Duodenal mucosa (tissue), 2 donors: ENCODE measurements around the gene GLS.
"Not testable (repeated sequence)": the region's sequence is repeated elsewhere in the genome, so short reads cannot be mapped to it uniquely, and the experiment has no call there.

Source experiments
- H3K27ac ChIP-seq: one replicate; pipeline ENCODE4 v1.7.0; 2013; ENCODE audit warnings: low read depth, low read length
- H3K27me3 ChIP-seq, 2 donors: one replicate each; pipeline ENCODE4 v1.7.0; 2013; ENCODE audit warnings: low read length in 2 of 2, control low read depth in 1 of 2; ENCODE audit not compliant: insufficient read depth in 2 of 2, control insufficient read depth in 1 of 2
- H3K36me3 ChIP-seq, 2 donors: one replicate each; pipeline ENCODE4 v1.7.0; 2013; ENCODE audit warnings: low read length in 2 of 2, control low read depth in 1 of 2; ENCODE audit not compliant: insufficient read depth in 2 of 2, control insufficient read depth in 1 of 2
- H3K4me1 ChIP-seq, 2 donors: one replicate each; pipeline ENCODE4 v1.7.0; 2013; ENCODE audit warnings: low read length in 2 of 2, control low read depth in 1 of 2; ENCODE audit not compliant: insufficient read depth in 2 of 2, control insufficient read depth in 1 of 2
- H3K4me3 ChIP-seq, 2 donors: one replicate each; pipeline ENCODE4 v1.7.0; 2013; ENCODE audit warnings: low read length in 2 of 2, low read depth in 1 of 2
- H3K9ac ChIP-seq, 2 donors: one replicate each; pipeline ENCODE4 v1.7.0; 2013; ENCODE audit warnings: low read length in 2 of 2, low read depth in 1 of 2
- H3K9me3 ChIP-seq, 2 donors: one replicate each; pipeline ENCODE4 v1.7.0; 2013; ENCODE audit warnings: low read length in 2 of 2, control low read depth in 1 of 2; ENCODE audit not compliant: control insufficient read depth in 1 of 2

GLS gene

GRCh38 chr2:190842606-190843104, 38.0 kb upstream of the GLS start:
- no peak overlapping the region for H3K27ac ChIP-seq
- no peaks in the 10 kb centered on the region for H3K36me3 ChIP-seq
- H3K4me3 ChIP-seq, result no peak overlapping the region
- H3K27me3 ChIP-seq, result no peaks in the 10 kb centered on the region
- H3K9me3 ChIP-seq, result no peaks in the 10 kb centered on the region
- H3K9ac ChIP-seq, result no peak overlapping the region
- peaks cover 21 to 22% of the 10 kb centered on the region in 2 donors for H3K4me1 ChIP-seq

DNA sequence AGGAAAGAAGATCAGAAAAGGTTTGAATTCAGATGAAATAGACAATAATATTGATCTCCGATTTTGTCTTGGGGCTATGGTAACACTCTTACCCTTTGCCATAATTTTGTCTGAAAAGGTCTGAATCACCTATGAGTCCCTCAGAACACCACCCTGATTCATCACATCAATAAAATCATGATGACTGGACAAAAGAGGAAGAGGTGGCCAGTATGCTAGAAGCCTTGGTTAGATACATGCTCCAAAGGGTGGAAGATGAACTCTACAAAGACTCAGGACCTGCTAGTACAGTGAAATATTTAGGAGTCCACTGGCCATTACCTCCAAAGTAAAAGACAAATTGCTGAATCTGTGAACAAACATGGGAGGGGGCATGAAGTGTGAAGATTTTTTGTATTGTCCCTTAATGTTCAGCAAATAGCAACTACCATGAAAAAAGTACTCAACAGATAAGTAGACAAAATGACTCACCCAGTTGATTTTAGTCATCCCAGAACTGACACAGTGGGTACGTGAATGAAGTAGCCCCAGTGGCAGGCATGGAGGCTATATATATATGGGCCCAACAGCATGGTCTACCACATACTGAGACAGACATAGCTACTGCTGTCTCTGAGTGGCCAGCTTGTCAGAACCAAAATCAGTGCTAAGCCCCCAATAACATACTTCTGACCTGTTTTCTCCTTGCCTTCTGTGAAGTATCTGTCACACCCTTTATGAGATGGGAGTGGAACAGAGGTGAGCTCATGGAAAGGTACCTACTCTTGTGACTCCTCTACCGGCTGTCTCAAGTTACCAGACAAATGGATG, 36.5 kb upstream of the GLS start:
- H3K9ac ChIP-seq, result no peak overlapping the region
- peaks cover 17 to 19% of the 10 kb centered on the region in 2 donors for H3K4me1 ChIP-seq
- no peak overlapping the region for H3K27ac ChIP-seq
- no peaks in the 10 kb centered on the region for H3K9me3 ChIP-seq
- H3K36me3 ChIP-seq, result no peaks in the 10 kb centered on the region
- no peaks in the 10 kb centered on the region for H3K27me3 ChIP-seq
- no peak overlapping the region for H3K4me3 ChIP-seq

DNA sequence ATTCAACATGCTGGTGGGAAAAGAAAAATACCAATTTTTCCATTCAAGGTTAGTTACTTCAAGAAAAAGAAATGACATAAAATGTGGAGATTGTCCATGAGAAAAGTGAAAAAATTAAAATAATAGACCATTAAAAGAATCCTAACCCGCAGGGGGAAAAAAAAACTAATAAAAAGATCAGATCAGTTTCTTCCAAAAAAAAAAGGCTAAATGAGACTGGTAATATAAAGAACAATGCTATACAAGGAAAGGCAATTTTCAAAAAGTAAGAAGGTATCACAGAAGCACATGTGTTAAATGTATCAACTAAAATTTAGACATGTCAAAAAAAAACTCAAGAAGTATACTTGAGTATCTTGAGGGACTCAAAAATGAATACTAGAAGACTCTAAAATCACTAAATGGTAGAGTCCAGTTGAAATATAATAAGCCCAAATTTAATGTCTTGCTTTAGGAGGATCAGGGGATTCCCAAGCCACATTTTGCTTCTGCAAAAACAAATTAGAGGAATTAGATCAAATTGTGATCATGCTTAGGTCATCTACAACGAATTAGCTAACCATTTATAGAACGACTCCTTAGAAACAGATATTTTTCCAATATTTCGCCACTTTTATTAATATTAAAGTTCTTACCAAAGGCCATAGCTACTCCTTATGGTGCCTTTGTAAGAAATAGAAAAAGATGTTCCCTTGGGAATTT, 35.8 kb upstream of the GLS start:
- H3K9me3 ChIP-seq, result no peaks in the 10 kb centered on the region
- no peak overlapping the region for H3K9ac ChIP-seq
- no peaks in the 10 kb centered on the region for H3K36me3 ChIP-seq
- H3K27me3 ChIP-seq, result no peaks in the 10 kb centered on the region
- H3K4me1 ChIP-seq, result peaks cover 17 to 19% of the 10 kb centered on the region in 2 donors
- no peak overlapping the region for H3K4me3 ChIP-seq
- H3K27ac ChIP-seq, result no peak overlapping the region

- no peaks in the 10 kb centered on the region for H3K36me3 ChIP-seq
- H3K4me1 ChIP-seq, result peaks cover 10% of the 10 kb centered on the region in 2 donors
- no peak overlapping the region for H3K4me3 ChIP-seq
- no peaks in the 10 kb centered on the region for H3K27me3 ChIP-seq
- no peak overlapping the region for H3K27ac ChIP-seq
- no peak overlapping the region for H3K9ac ChIP-seq
- no peaks in the 10 kb centered on the region for H3K9me3 ChIP-seq
Measured at GRCh38 chr2:190846746-190847145, 33.9 kb upstream of the GLS start.

DNA sequence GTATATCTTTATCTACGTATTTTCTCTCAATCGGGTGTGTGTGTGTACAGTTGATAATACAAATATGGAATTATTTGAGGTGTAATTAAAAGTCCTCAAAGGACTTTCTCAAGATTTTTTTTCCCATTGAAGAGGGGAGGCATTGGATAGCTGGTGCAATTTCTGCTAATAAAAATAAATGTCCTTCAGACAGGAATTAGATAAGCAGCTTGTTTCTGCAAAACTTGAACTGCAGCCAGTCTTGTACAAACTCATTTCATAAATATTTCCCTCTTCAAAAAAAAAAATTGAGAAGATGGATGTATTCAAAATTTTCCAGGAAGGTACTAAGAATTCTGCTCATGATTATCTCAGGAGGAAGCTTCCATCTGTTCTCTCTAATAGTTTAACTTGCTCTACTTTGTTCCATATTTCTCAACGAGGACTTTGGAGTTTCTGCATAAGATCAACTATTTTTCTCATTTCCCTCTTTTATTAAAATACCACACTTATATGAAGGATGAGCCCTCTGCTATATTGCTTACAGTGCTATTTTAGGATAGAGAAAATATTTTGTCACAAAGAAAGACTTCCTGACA, 33.0 kb upstream of the GLS start:
- H3K9me3 ChIP-seq, result no peaks in the 10 kb centered on the region
- H3K4me1 ChIP-seq, result peaks cover 10% of the 10 kb centered on the region in 2 donors
- H3K4me3 ChIP-seq, result no peak overlapping the region
- no peaks in the 10 kb centered on the region for H3K27me3 ChIP-seq
- no peaks in the 10 kb centered on the region for H3K36me3 ChIP-seq
- H3K27ac ChIP-seq, result no peak overlapping the region
- H3K9ac ChIP-seq, result no peak overlapping the region

DNA sequence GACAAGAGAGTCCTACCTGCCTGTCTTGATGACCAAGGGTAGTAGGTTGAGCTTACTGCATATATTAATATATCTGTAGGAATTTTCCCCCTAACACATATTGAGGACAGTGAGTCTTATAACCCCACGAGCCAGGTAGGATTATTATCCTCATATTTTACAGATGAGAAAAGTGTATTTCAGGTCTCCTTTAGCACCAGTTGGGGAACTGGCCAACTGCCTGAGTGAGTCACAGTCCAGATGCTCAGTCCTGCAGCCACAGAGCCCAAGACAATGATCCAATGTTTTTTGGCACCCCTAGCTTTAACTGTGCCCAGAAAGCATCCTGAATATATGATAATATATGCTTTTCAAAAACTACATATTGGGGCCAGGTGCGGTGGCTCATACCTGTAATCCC, 30.8 kb upstream of the GLS start:
- H3K9me3 ChIP-seq, result no peaks in the 10 kb centered on the region
- no peaks in the 10 kb centered on the region for H3K36me3 ChIP-seq
- no peak overlapping the region for H3K27ac ChIP-seq
- H3K27me3 ChIP-seq, result no peaks in the 10 kb centered on the region
- no peak overlapping the region for H3K9ac ChIP-seq
- no peak overlapping the region for H3K4me3 ChIP-seq
- peaks cover 16 to 24% of the 10 kb centered on the region in 2 donors for H3K4me1 ChIP-seq

DNA sequence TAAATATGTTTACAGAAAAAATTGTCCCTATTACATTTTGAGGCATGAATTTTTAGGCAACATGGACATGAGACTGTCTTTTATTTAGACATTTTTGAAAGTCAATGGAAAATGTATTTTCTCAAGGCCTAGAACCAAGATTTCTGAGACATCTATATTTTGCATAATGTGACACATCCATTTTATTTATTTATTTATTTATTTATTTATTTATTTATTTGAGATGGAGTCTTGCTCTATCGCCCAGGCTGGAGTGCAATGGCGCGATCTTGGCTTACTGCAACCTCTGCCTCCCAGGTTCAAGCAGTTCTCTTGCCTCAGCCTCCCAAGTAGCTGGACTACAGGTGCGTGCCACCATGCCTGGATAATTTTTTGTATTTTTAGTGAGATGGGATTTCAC, 27.6 kb upstream of the GLS start:
- H3K36me3 ChIP-seq, H3K4me3 ChIP-seq, H3K27me3 ChIP-seq: not testable (repeated sequence)

GRCh38 chr2:190853531-190854383, 26.9 kb upstream of the GLS start:
- H3K27ac ChIP-seq, result no peak overlapping the region
- no peaks in the 10 kb centered on the region for H3K9me3 ChIP-seq
- peaks cover 13 to 28% of the 10 kb centered on the region in 2 donors for H3K4me1 ChIP-seq
- H3K4me3 ChIP-seq, result no peak overlapping the region
- no peaks in the 10 kb centered on the region for H3K36me3 ChIP-seq
- H3K27me3 ChIP-seq, result no peaks in the 10 kb centered on the region
- no peak overlapping the region for H3K9ac ChIP-seq

More for the DNA sequence above, 27.6 kb upstream of the GLS start:
- not testable (repeated sequence) for H3K9ac ChIP-seq, H3K27ac ChIP-seq, H3K9me3 ChIP-seq
- peaks cover 13 to 28% of the 10 kb centered on the region in 2 donors for H3K4me1 ChIP-seq

DNA sequence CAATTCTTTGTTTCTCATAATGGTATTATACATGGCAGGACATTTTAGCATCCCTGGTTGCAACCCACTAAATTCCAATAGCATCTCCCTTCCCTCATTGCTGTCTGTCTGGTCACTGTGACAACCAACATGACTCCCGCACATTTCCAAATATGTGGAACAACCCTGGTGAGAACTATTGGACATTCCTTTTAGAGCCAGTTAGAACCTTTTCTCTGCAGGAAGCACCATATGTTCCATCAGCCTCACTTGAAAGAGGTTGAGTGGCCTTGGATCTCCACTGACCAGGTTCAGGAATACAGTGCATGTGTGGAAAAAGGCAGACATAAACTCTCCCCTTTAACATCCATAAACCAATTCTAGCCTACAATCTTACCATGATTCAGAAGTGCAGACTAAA, 25.9 kb upstream of the GLS start:
- no peak overlapping the region for H3K27ac ChIP-seq
- peaks cover 13 to 33% of the 10 kb centered on the region in 2 donors for H3K4me1 ChIP-seq
- no peak overlapping the region for H3K9ac ChIP-seq

More for the DNA sequence above, 25.9 kb upstream of the GLS start:
- no peak overlapping the region for H3K4me3 ChIP-seq
- H3K9me3 ChIP-seq, result no peaks in the 10 kb centered on the region
- H3K27me3 ChIP-seq, result no peaks in the 10 kb centered on the region
- H3K36me3 ChIP-seq, result no peaks in the 10 kb centered on the region
